ENCODE data around the gene ZDHHC18.

The ZDHHC18 gene

DNA sequence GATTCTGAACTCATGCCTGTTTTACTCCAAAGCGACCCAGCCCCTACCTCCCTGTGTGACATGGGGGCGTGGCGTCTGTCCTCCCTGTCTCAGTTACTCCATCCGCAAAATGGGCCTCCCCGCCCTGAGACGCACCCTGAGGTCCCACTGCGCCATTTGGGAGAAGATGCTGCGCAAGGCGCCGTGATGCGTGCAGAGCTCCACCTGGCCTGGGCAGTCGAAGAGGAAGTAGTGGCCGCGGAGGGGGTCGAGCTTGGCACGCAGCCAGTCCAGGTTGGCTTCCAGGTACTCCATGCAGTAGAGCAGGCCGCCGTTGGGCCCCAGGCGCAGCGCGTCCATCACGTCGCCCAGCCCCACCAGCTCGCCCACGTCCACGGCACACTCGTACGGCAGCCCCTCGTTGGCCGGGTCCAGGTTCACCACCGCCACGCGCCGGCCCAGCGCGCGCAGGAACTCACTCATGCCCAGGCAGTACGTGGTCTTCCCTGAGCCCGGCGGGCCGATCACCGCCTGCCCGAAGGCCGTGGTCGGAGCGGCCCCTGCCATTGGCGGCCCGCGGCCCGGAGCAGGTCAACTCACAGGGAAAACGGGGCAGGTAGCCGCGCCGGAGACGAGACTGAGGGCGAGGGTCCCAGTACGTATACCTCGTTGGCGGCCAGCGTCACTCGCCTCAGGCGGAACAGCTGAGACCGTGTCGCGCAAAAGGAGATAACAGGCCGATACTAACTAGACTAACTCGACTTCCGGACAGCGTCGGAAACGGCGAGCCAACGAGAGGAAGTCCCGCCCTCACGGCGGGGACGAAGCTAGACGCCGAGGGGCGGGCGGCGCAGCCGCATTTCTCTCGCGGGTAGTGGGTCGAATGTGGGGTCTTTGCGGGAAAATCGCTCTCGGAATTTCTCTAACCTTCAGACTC is 63.3 kb downstream of the ZDHHC18 start, which contains the start of gene GPN2:
GPN2 (minus strand) TSS at position 733 of the 916 bp plus-strand sequence; CDS start at position 546, 187 bp downstream.
- peaks cover 46% of the 10 kb centered on the region for H4K20me1 ChIP-seq
- peak within 1 kb of the TSS; percentile 81 for H3K27ac ChIP-seq
- H3K9ac ChIP-seq, result peak within 1 kb of the TSS; percentile 90
- H3K4me3 ChIP-seq, result peak within 1 kb of the TSS; percentile 91
- no peaks in the 10 kb centered on the region for H3K27me3 ChIP-seq
- H3K4me1 ChIP-seq, result peaks cover 25% of the 10 kb centered on the region
- peak within 1 kb of the TSS; percentile 84 for H3K4me2 ChIP-seq
- no peak for TF ChIP-seq Cebpa-rat (IDR thresholded peaks at IDR 0.05)
- peaks cover 78% of the 10 kb centered on the region for H3K36me3 ChIP-seq
- no peaks in the 10 kb centered on the region for H3K9me3 ChIP-seq

DNA sequence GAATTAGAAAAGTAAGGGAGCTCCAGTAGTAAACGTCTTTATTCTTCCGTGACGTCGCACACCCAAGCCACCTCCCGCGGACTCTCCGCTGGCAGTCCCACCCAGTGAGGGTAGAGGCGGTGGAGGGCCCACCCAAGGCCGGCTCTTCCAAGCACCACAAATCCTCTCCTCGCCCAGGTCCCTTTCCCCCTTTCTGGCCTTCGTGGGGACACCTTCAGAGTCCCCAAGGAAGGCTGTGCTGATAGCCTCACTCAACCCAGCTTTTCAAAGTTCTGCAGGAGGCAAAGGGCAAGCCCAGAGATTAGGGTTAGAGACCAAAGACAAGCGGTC is 63.9 kb downstream of the ZDHHC18 start:
- H4K20me1 ChIP-seq, result peaks cover 40% of the 10 kb centered on the region
- no peaks in the 10 kb centered on the region for H3K9me3 ChIP-seq
- peak overlapping the region; percentile 84 for H3K4me2 ChIP-seq
- no peaks in the 10 kb centered on the region for H3K27me3 ChIP-seq
- H3K27ac ChIP-seq, result peak overlapping the region; percentile 81
- peak overlapping the region; percentile 90 for H3K9ac ChIP-seq
- no peak for TF ChIP-seq Cebpa-rat (IDR thresholded peaks at IDR 0.05)
- H3K4me1 ChIP-seq, result peaks cover 25% of the 10 kb centered on the region
- H3K36me3 ChIP-seq, result peaks cover 78% of the 10 kb centered on the region
- H3K4me3 ChIP-seq, result peak overlapping the region; percentile 91

GRCh38 chr1:26894263-26894662 is 67.8 kb downstream of the ZDHHC18 start:
- Histone ChIP-seq H3K9ac (0 out of 2 replicates have a peak overlapping the region, but pooled peaks have one; percentile 19), H3K27me3 (no peaks in the 10 kb centered on the region), H3K4me3 (no peak overlapping the region), H3K9me3 (no peaks in the 10 kb centered on the region), H3K4me1 (peaks cover 23% of the 10 kb centered on the region), H3K4me2 (no peak overlapping the region), H3K27ac (no peak overlapping the region), H3K36me3 (peaks cover 75% of the 10 kb centered on the region), H4K20me1 (peaks cover 6% of the 10 kb centered on the region)
- no peak for TF ChIP-seq Cebpa-rat (IDR thresholded peaks at IDR 0.05)

- Histone ChIP-seq H3K4me1 (peaks cover 22% of the 10 kb centered on the region), H3K4me2 (no peak overlapping the region), H3K36me3 (peaks cover 66% of the 10 kb centered on the region), H4K20me1 (no peaks in the 10 kb centered on the region), H3K4me3 (no peak overlapping the region), H3K9me3 (no peaks in the 10 kb centered on the region), H3K9ac (no peak overlapping the region), H3K27ac (no peak overlapping the region), H3K27me3 (no peaks in the 10 kb centered on the region)
- no peak for TF ChIP-seq Cebpa-rat (IDR thresholded peaks at IDR 0.05)
Observed at GRCh38 chr1:26897351-26897750, 70.9 kb downstream of the ZDHHC18 start.

- no peak for TF ChIP-seq Cebpa-rat (IDR thresholded peaks at IDR 0.05)
- Histone ChIP-seq H3K4me1 (peaks cover 22% of the 10 kb centered on the region), H3K9me3 (no peaks in the 10 kb centered on the region), H3K9ac (peak within 1 kb of the TSS; percentile 88), H3K27ac (peak within 1 kb of the TSS; percentile 85), H3K36me3 (peaks cover 38% of the 10 kb centered on the region), H3K4me2 (peak within 1 kb of the TSS; percentile 84), H3K27me3 (no peaks in the 10 kb centered on the region), H3K4me3 (peak within 1 kb of the TSS; percentile 82), H4K20me1 (no peaks in the 10 kb centered on the region)
Observed at GRCh38 chr1:26900001-26900814, 73.7 kb downstream of the ZDHHC18 start, which contains the start of gene GPATCH3. GPATCH3 (minus strand) TSS chr1:26900467; CDS start chr1:26900442, 25 bp downstream.

- Histone ChIP-seq H3K4me2 (peak overlapping the region; percentile 84), H4K20me1 (no peaks in the 10 kb centered on the region), H3K4me1 (peaks cover 22% of the 10 kb centered on the region), H3K27ac (peak overlapping the region; percentile 85), H3K9ac (peak overlapping the region; percentile 88), H3K9me3 (no peaks in the 10 kb centered on the region), H3K4me3 (peak overlapping the region; percentile 82), H3K27me3 (no peaks in the 10 kb centered on the region), H3K36me3 (peaks cover 30% of the 10 kb centered on the region)
- no peak for TF ChIP-seq Cebpa-rat (IDR thresholded peaks at IDR 0.05)
Observed at GRCh38 chr1:26900815-26901511, 74.5 kb downstream of the ZDHHC18 start.

Measured in BLaER1 (cell line).